Left renal cortex interstitium (tissue), 4 donors: ENCODE results near the gene BCAT1. TPM values are rescaled to one million over a fixed set of nuclear protein-coding genes. Genes with fewer than 3 reads are reported as not detected.
"Not testable (repeated sequence)": the region's sequence is repeated elsewhere in the genome, so short reads cannot be mapped to it uniquely, and the experiment has no call there.

ENCODE experiments used
- DNase-seq, 4 donors: peaks; one replicate each; pipeline ENCODE4 v3.0.0-alpha.2; 2013; ENCODE audit warnings: low read depth in 4 of 4, low spot score in 2 of 4, missing footprints in 1 of 4
- polyA plus RNA-seq, 4 donors: library from polyadenylated mRNA; unstranded; fragments of 120-200 nt; gene quantifications; one replicate each; pipeline ENCODE4 v1.2.1, GENCODE V29; 2013; ENCODE audit not compliant: insufficient read length in 4 of 4

The BCAT1 gene
- polyA plus RNA-seq, 4 donors = 45.1 to 47.8 (median 46.8) TPM

GRCh38 chr12:24822121-24822899, 126.6 kb downstream of the BCAT1 start:
- DNase-seq = no peak

GRCh38 chr12:24821691-24822090, 127.2 kb downstream of the BCAT1 start:
- no peak for DNase-seq

GRCh38 chr12:24820872-24821271, 128.0 kb downstream of the BCAT1 start:
- no peak for DNase-seq

GRCh38 chr12:24818351-24818750, 130.6 kb downstream of the BCAT1 start:
- no peak for DNase-seq

- no peak for DNase-seq
These were observed 133.8 kb downstream of the BCAT1 start for GRCh38 chr12:24815114-24815423.

- DNase-seq = no peak
These were observed 134.4 kb downstream of the BCAT1 start for GRCh38 chr12:24814379-24815113.

- no peak for DNase-seq
These were observed 138.5 kb downstream of the BCAT1 start for GRCh38 chr12:24810378-24810777.

GRCh38 chr12:24809306-24809705, 139.6 kb downstream of the BCAT1 start:
- not testable (repeated sequence) for DNase-seq

- no peak for DNase-seq
These were observed 140.2 kb downstream of the BCAT1 start for GRCh38 chr12:24808651-24809050.

- no peak for DNase-seq
These were observed 142.5 kb downstream of the BCAT1 start for GRCh38 chr12:24806386-24806785.

GRCh38 chr12:24803430-24804245, 145.3 kb downstream of the BCAT1 start:
- DNase-seq = no peak

GRCh38 chr12:24798335-24798734, 150.6 kb downstream of the BCAT1 start:
- DNase-seq = no peak

GRCh38 chr12:24797901-24798300, 151.0 kb downstream of the BCAT1 start:
- no peak for DNase-seq

- DNase-seq = no peak
These were observed 152.0 kb downstream of the BCAT1 start for GRCh38 chr12:24796876-24797275.

- no peak for DNase-seq
These were observed 153.1 kb downstream of the BCAT1 start for GRCh38 chr12:24795699-24796347.

GRCh38 chr12:24791622-24792021, 157.3 kb downstream of the BCAT1 start:
- no peak for DNase-seq

GRCh38 chr12:24788886-24789285, 160.0 kb downstream of the BCAT1 start:
- no peak for DNase-seq

- DNase-seq = no peak
These were observed 168.1 kb downstream of the BCAT1 start for GRCh38 chr12:24780697-24781368.

GRCh38 chr12:24778486-24779304, 170.2 kb downstream of the BCAT1 start:
- no peak for DNase-seq
